Keratinocyte (primary cell): Measurements from ENCODE around the gene GTF2IRD1. TPM values are rescaled to one million over a fixed set of nuclear protein-coding genes. Genes with fewer than 3 reads are reported as not detected.
A peak's percentile ranks its signal among the peaks of the same experiment; 100 is the strongest.

Experiments
- DNase-seq: peaks from one replicate; pipeline ENCODE4 v3.0.0-alpha.2; 2011; ENCODE audit warnings: low read depth, missing footprints, low spot score
- FAIRE-seq: peaks from 2 replicates; lab custom pipeline; 2011; peaks lifted over from hg19 to GRCh38; lab: Jason Lieb, UNC
- H2AFZ ChIP-seq: 2 replicates; pipeline ENCODE4 v1.6.0; 2012; ENCODE audit warnings: low read length, control low read depth, inconsistent platforms; ENCODE audit not compliant: control insufficient read depth
- H3K27ac ChIP-seq: 2 replicates; pipeline ENCODE4 v1.5.1; 2011; ENCODE audit warnings: low read length; ENCODE audit not compliant: control insufficient read depth, insufficient read depth
- H3K27me3 ChIP-seq: 3 replicates; pipeline ENCODE4 v1.6.0; 2011; ENCODE audit warnings: low read length; ENCODE audit not compliant: control insufficient read depth, insufficient read depth; ENCODE audit errors: extremely low read depth
- H3K36me3 ChIP-seq, 2 experiments: 2 replicates in 1 of 2; 3 replicates in 1 of 2; pipeline ENCODE4 v1.5.1; 2011; ENCODE audit warnings: low read length in 2 of 2, mild to moderate bottlenecking in 1 of 2; ENCODE audit not compliant: control insufficient read depth in 2 of 2, insufficient read depth in 2 of 2; ENCODE audit errors: extremely low read depth in 1 of 2
- H3K4me1 ChIP-seq: 3 replicates; pipeline ENCODE4 v1.5.1; 2011; ENCODE audit warnings: low read length; ENCODE audit not compliant: control insufficient read depth, insufficient read depth; ENCODE audit errors: extremely low read depth
- H3K4me2 ChIP-seq: 3 replicates; pipeline ENCODE4 v1.6.0; 2011; ENCODE audit warnings: low read depth, low read length; ENCODE audit not compliant: control insufficient read depth, insufficient read depth; ENCODE audit errors: extremely low read depth
- H3K4me3 ChIP-seq, 3 experiments: fragments of 200-600 bp in 1 of 3; sonication (generic) in 1 of 3; 2 replicates in 2 of 3; 3 replicates in 1 of 3; pipeline ENCODE4 v1.5.1; 2011 to 2016; ENCODE audit warnings: low read length in 3 of 3, mild to moderate bottlenecking in 3 of 3, control low read depth in 2 of 3, inconsistent platforms in 1 of 3, low read depth in 1 of 3, mixed read lengths in 1 of 3, mixed run types in 1 of 3, moderate library complexity in 1 of 3; ENCODE audit not compliant: control insufficient read depth in 2 of 3, insufficient read depth in 2 of 3; ENCODE audit errors: extremely low read depth in 1 of 3
- H3K79me2 ChIP-seq: 2 replicates; pipeline ENCODE4 v1.6.0; 2012; ENCODE audit warnings: low read length; ENCODE audit not compliant: control insufficient read depth, insufficient read depth
- H3K9ac ChIP-seq: 3 replicates; pipeline ENCODE4 v1.6.0; 2011; ENCODE audit warnings: low read length; ENCODE audit not compliant: control insufficient read depth, insufficient read depth; ENCODE audit errors: extremely low read depth
- H3K9me1 ChIP-seq: 3 replicates; pipeline ENCODE4 v1.6.0; 2011; ENCODE audit warnings: low read length; ENCODE audit not compliant: control insufficient read depth, insufficient read depth; ENCODE audit errors: extremely low read depth
- H3K9me3 ChIP-seq: 2 replicates; pipeline ENCODE4 v1.5.1; 2012; ENCODE audit warnings: low read depth, low read length; ENCODE audit not compliant: control insufficient read depth
- H4K20me1 ChIP-seq: 3 replicates; pipeline ENCODE4 v1.6.0; 2011; ENCODE audit warnings: low read length; ENCODE audit not compliant: control insufficient read depth, insufficient read depth; ENCODE audit errors: extremely low read depth
- CTCF ChIP-seq, 3 experiments: IDR thresholded peaks in 1 of 3; conservative IDR thresholded peaks in 1 of 3; optimal IDR thresholded peaks in 1 of 3; 2 replicates in 2 of 3; 3 replicates in 1 of 3; pipeline versions ENCODE3 to v1.5.1; 2011; ENCODE audit warnings: low read length in 3 of 3, mild to moderate bottlenecking in 3 of 3, moderate library complexity in 2 of 3, control low read depth in 1 of 3, inconsistent platforms in 1 of 3; ENCODE audit not compliant: insufficient read depth in 2 of 3; ENCODE audit errors: extremely low read depth in 1 of 3
- EZH2 ChIP-seq: IDR thresholded peaks from one replicate; pipeline ENCODE4 v1.6.1; 2012; ENCODE audit warnings: inconsistent platforms, mild to moderate bottlenecking, low read length, moderate library complexity
- dilution Hi-C: fragments of 300-500 bp; cut with MboI; formaldehyde crosslinking; loops from one replicate; pipeline ENCODE4 v1.7.0; 2020; ENCODE audit warnings: low sequenced_read_pairs; ENCODE audit not compliant: extremely low pct_ligation_motif_present
- polyA plus RNA-seq, 5 experiments: library from polyadenylated mRNA; depleted of rRNA in 3 of 5; stranded (reverse) in 3 of 5; stranded (forward) in 1 of 5; unstranded in 1 of 5; fragments of >200 nt; gene quantifications; 1 replicate in 1 of 5; 2 replicates in 3 of 5; 3 replicates in 1 of 5; pipeline versions ENCODE4 v1.2.1 to v1.2.3, GENCODE V29; 2011 to 2012; ENCODE audit warnings: missing spikeins in 2 of 5, low read depth in 1 of 5, low replicate concordance in 1 of 5

GTF2IRD1 gene
- polyA plus RNA-seq, 1 donor (not counting 4 experiments of a cell fraction or from before 2014, with no cell fraction given), result 19.4 TPM

- Histone ChIP-seq H3K9me3 (no peaks in the 10 kb centered on the region), H2AFZ (peak overlapping the region; percentile 66), H3K36me3 (no peaks in the 10 kb centered on the region), H3K9me1 (no peaks in the 10 kb centered on the region), H3K4me2 (peak overlapping the region; percentile 70), H3K9ac (peak overlapping the region; percentile 78), H3K4me3 (peak overlapping the region in 2 of 3 experiments; percentile 74 to 76), H3K4me1 (peaks cover 20% of the 10 kb centered on the region), H3K27ac (peak overlapping the region; percentile 97), H3K79me2 (peaks cover 23% of the 10 kb centered on the region), H3K27me3 (no peaks in the 10 kb centered on the region), H4K20me1 (no peaks in the 10 kb centered on the region)
- TF ChIP-seq CTCF (optimal IDR thresholded peaks at IDR 0.05 in 1 of 3, IDR thresholded peaks at IDR 0.05 in 1 of 3, conservative IDR thresholded peaks at IDR 0.05 in 1 of 3; ENCODE audit: extremely low read depth in 1 of 3, insufficient read depth in 2 of 3, low read length in 3 of 3) (no peak), EZH2 (no peak)
- DNase-seq, result no peak
- no peak for FAIRE-seq
- dilution Hi-C loops, result no loop called here
Measured at GRCh38 chr7:74452748-74453321, 871 bp upstream of the GTF2IRD1 start.

GRCh38 chr7:74454021-74454924 lies 567 bp downstream of the GTF2IRD1 start:
- Histone ChIP-seq H3K4me2 (peak overlapping the region; percentile 89), H3K36me3 (no peaks in the 10 kb centered on the region), H3K27me3 (no peaks in the 10 kb centered on the region), H3K4me1 (peaks cover 20% of the 10 kb centered on the region), H3K27ac (peak overlapping the region; percentile 97), H3K79me2 (peaks cover 30% of the 10 kb centered on the region), H3K4me3 (peak overlapping the region; percentile 59 to 74 (median 73)), H2AFZ (no peak overlapping the region), H3K9me1 (no peaks in the 10 kb centered on the region), H3K9me3 (no peaks in the 10 kb centered on the region), H4K20me1 (no peaks in the 10 kb centered on the region), H3K9ac (peak overlapping the region; percentile 78)
- DNase-seq (no peak), FAIRE-seq (no peak)
- TF ChIP-seq EZH2, result no peak
- no peak for TF ChIP-seq CTCF (optimal IDR thresholded peaks at IDR 0.05 in 1 of 3, IDR thresholded peaks at IDR 0.05 in 1 of 3, conservative IDR thresholded peaks at IDR 0.05 in 1 of 3; ENCODE audit: extremely low read depth in 1 of 3, insufficient read depth in 2 of 3, low read length in 3 of 3)
- dilution Hi-C loops, result no loop called here
